ENCODE measurements around the gene TIAM2.

Gene TIAM2

GRCh38 chr6:155022721-155023120, 27.6 kb downstream of the TIAM2 start:
- Histone ChIP-seq H3K36me3 (ENCODE audit: insufficient read depth, low read length) (no peaks in the 10 kb centered on the region), H3K9me3 (ENCODE audit: low read length) (no peaks in the 10 kb centered on the region), H3K4me1 (ENCODE audit: insufficient read depth, low read length, severe bottlenecking) (no peaks in the 10 kb centered on the region), H4K20me1 (ENCODE audit: insufficient read depth, low read length) (no peaks in the 10 kb centered on the region), H3K27me3 (ENCODE audit: insufficient read depth, low read length) (no peaks in the 10 kb centered on the region), H3F3A (ENCODE audit: insufficient read depth, low read length) (no peaks in the 10 kb centered on the region), H3K4me2 (ENCODE audit: low read length) (no peak overlapping the region), H3K27ac (ENCODE audit: low read depth, low read length, poor library complexity, severe bottlenecking) (no peak overlapping the region), H3K9ac (ENCODE audit: low read length) (no peak overlapping the region), H3K79me2 (ENCODE audit: insufficient read depth, low read length) (no peaks in the 10 kb centered on the region), H3K4me3 (ENCODE audit: low read depth, low read length, poor library complexity, severe bottlenecking) (no peak overlapping the region), H3K9me2 (ENCODE audit: low read depth, low read length) (no peaks in the 10 kb centered on the region), H2AFZ (ENCODE audit: low read length) (no peak overlapping the region)
- TF ChIP-seq CTCF (IDR thresholded peaks at IDR 0.05; ENCODE audit: low read length): no peak
- no peak for TF ChIP-seq EZH2 (IDR thresholded peaks at IDR 0.05; ENCODE audit: borderline replicate concordance, low read length)

DNA sequence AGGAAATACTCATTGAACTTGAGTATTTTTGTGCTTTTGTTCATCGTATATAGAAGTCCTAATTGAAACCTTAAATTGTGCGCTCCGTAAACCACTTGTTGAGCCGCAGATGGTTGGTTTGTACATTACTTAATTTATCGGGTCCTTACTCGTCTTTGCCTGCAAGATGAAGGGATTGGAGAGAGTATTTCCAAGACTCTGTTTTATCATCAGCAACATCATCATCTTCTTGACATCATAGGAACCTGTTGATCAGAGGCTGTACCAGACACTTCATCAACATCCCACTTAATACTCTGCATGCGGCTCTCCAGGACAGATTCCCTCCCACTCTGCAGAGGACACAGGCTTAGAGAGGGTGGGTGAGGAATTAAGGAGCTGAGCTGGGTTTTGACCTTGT, 28.6 kb downstream of the TIAM2 start:
- H3K27ac ChIP-seq (ENCODE audit: low read depth, low read length, poor library complexity, severe bottlenecking): no peak overlapping the region
- H3F3A ChIP-seq (ENCODE audit: insufficient read depth, low read length): no peaks in the 10 kb centered on the region
- no peak overlapping the region for H3K9ac ChIP-seq (ENCODE audit: low read length)
- H3K9me3 ChIP-seq (ENCODE audit: low read length): no peaks in the 10 kb centered on the region
- H3K36me3 ChIP-seq (ENCODE audit: insufficient read depth, low read length): no peaks in the 10 kb centered on the region
- H3K4me2 ChIP-seq (ENCODE audit: low read length): no peak overlapping the region
- no peaks in the 10 kb centered on the region for H3K4me1 ChIP-seq (ENCODE audit: insufficient read depth, low read length, severe bottlenecking)
- TF ChIP-seq CTCF (IDR thresholded peaks at IDR 0.05; ENCODE audit: low read length) (no peak), EZH2 (IDR thresholded peaks at IDR 0.05; ENCODE audit: borderline replicate concordance, low read length) (no peak)
- H3K4me3 ChIP-seq (ENCODE audit: low read depth, low read length, poor library complexity, severe bottlenecking): no peak overlapping the region
- no peaks in the 10 kb centered on the region for H3K79me2 ChIP-seq (ENCODE audit: insufficient read depth, low read length)
- H3K27me3 ChIP-seq (ENCODE audit: insufficient read depth, low read length): no peaks in the 10 kb centered on the region
- H2AFZ ChIP-seq (ENCODE audit: low read length): no peak overlapping the region
- H4K20me1 ChIP-seq (ENCODE audit: insufficient read depth, low read length): no peaks in the 10 kb centered on the region
- H3K9me2 ChIP-seq (ENCODE audit: low read depth, low read length): no peaks in the 10 kb centered on the region

DNA sequence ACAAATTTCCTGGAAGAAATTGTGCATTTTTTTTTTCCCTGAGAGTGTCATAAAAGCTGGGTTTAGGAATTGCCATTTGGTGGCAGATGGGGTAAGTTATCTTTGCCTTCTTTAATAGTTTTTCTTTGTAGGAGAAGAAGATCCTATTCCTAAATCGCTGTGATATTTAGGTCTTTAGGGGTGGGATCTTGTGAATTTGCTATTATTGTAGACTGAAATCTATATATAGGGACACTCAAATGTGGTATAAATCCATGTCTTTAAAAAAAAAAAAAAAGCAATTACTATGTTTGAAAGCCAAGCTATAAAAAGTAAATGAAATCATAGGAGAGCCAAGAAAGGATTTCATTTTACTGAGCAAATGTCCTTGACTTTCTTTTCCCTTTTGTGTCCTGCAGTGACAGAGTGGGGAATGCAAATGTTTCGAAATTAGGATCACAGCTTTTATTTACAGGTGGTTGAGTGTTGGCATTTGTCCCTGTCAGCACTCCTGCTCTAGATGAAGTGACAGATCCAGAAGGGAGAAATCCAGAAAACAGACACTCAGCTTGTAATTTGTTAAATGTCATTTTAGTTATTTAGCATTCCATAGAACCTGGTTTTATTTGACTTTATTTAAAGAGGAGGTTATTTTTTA, 29.4 kb downstream of the TIAM2 start:
- no peaks in the 10 kb centered on the region for H3K9me3 ChIP-seq (ENCODE audit: low read length)
- H3K27me3 ChIP-seq (ENCODE audit: insufficient read depth, low read length): no peaks in the 10 kb centered on the region
- H3K9me2 ChIP-seq (ENCODE audit: low read depth, low read length): no peaks in the 10 kb centered on the region
- no peaks in the 10 kb centered on the region for H3K36me3 ChIP-seq (ENCODE audit: insufficient read depth, low read length)
- TF ChIP-seq CTCF (IDR thresholded peaks at IDR 0.05; ENCODE audit: low read length) (no peak), EZH2 (IDR thresholded peaks at IDR 0.05; ENCODE audit: borderline replicate concordance, low read length) (no peak)
- no peaks in the 10 kb centered on the region for H3K79me2 ChIP-seq (ENCODE audit: insufficient read depth, low read length)
- H3K4me2 ChIP-seq (ENCODE audit: low read length): no peak overlapping the region
- H3K4me1 ChIP-seq (ENCODE audit: insufficient read depth, low read length, severe bottlenecking): no peaks in the 10 kb centered on the region
- no peak overlapping the region for H2AFZ ChIP-seq (ENCODE audit: low read length)
- no peaks in the 10 kb centered on the region for H4K20me1 ChIP-seq (ENCODE audit: insufficient read depth, low read length)
- no peaks in the 10 kb centered on the region for H3F3A ChIP-seq (ENCODE audit: insufficient read depth, low read length)
- no peak overlapping the region for H3K9ac ChIP-seq (ENCODE audit: low read length)
- H3K4me3 ChIP-seq (ENCODE audit: low read depth, low read length, poor library complexity, severe bottlenecking): no peak overlapping the region
- H3K27ac ChIP-seq (ENCODE audit: low read depth, low read length, poor library complexity, severe bottlenecking): no peak overlapping the region

Data from OCI-LY1 (cell line).